SW 1271 (cell line): ENCODE measurements around the gene C1QTNF3.
A peak's percentile ranks its signal among the peaks of the same experiment; 100 is the strongest.

Source experiments
- DNase-seq, 2 experiments: peaks; one replicate each; lab custom pipeline; 2025; lab: John Stamatoyannopoulos, UW

C1QTNF3 gene

DNA sequence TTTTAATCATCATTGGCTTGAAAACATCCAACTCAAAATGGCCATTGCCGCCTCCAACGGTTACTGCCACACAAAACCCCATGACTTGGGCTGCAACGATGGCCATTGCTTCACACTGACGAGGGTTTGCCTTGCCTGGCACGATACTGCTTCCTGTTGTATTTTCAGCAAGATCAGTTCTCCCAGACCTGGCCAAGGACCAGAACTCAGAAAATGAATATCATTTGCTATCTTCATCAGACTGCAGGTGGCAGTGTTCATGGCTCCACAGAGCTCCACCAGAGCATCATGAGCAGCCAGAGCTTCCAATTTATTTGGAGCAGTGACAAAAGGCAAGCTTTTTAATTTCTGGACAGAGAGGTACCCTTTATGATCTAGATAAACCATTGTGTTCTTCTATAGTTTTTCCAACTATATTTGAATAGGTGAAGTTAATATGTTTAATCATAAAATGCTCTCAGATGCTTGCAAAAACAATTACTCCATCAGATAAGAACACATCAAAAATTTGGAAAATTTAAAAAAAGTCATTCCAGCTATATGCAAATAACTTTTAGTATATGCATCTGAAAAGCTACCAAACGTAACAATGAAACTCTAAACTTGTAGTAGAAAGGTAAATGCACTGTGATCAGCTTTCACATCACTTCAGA, 45.6 kb downstream of the C1QTNF3 start:
- DNase-seq, result peak in 1 of 2 experiments; percentile 64

DNA sequence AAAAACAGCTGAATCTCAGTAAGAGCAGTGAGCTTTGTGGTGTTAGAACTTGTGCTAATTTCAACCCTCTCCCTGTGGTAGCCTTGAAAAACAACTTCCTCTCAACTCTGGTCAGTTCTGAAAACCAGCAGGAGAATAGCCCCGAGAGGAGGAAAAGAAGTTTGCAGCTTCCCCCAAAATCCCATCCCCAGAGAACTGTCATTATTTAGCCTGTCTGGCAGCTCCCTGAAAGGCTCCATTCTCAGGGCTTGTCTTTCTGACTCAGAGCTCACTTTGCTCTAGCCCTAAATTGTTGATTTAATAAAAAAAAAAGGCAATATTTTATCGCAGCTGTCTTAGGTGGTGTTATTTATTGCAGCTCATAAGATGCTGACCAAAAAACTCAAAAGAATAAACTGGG, 47.1 kb downstream of the C1QTNF3 start:
- DNase-seq, result no peak

DNA sequence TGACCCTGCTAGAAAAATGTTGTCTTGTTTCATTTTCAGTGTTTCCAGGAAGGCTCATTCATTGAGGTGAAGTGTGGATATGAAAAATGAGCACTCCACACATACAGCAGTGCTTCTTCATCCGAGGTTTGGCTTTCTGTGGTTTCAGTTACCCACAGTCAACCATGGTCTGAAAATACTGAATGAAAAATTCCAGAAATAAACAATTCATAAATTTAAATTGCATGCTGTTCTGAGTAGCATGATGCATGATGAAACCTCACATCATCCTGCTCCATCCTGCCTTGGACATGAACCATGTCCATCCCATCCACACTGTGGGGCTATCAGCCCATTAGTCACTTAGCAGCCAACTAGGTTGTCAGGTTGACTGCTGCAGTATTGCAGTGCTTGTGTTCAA, 48.2 kb downstream of the C1QTNF3 start:
- DNase-seq, result no peak

DNA sequence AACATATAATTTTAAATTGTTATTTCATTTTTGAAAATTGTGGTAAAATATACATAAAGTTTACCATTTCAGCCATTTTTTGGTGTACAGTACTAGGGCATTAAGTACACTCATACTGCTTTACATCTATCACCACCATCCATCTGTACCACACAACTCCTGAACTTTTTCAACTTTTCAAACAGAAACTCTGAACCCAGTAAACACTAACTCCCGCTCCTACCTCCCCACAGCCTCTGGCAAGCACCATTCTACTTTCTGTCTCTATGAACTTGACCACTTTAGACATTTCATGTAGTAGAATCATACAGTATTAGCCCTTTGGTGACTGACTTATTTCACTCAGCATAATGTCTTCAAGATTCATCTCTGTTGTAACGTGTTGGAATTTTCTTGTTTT, 50.1 kb downstream of the C1QTNF3 start:
- no peak for DNase-seq

DNA sequence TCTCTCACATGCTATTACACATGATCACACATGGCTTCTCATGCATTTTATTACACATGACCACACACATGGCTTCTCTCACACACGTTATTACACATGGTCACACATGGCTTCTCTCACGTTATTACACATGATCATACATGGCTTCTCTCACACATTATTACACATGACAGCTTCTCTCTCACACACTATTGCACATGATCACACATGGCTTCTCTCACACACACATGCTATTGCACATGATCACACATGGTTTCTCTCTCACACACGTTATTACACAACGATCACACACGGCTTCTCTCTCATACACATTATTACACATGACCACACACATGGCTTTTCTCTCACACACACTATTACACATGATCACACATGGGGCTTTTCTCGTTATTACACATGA, 57.6 kb downstream of the C1QTNF3 start:
- no peak for DNase-seq

DNA sequence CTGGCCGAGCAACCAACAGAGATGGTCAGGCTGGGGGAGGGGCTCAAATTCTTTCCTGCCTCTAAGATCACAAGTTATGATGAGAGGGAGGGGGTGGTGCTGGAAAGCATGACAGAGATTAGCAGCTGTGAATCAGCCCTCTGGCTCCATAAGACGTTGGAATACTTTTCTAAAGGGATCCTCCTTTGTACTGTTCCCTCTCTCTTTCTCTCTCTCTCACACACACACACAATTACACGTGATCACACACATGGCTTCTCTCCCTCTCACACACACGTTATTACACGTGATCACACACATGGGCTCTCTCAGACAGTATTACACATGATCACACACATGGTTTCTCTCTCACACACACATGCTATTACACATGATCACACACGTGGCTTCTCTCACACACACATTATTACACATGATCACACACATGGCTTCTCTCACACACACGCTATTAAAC, 58.3 kb downstream of the C1QTNF3 start, which contains the start of gene SLC45A2:
SLC45A2 (minus strand) TSS at position 23 of the 454 bp plus-strand sequence. CDS start 110 bp downstream, outside the sequence.
- DNase-seq, result no peak

DNA sequence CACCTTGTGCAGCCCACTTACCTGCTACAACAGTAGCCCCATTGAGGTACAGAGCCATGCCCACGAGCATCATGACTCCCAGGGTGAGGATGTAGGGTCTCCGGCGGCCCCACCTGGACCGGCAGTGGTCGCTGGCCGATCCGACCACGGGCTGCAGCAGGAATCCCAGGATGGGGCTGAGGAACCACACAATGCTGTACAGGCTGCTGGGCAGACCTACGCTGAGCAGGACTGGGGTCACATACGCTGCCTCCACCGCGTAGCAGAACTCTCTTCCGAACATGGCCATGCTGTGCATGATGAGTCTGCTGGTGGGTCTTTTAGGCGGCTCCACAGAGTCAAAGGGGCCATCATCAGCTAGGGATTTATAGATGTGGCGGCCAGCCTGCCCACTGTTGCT, 58.8 kb downstream of the C1QTNF3 start:
- no peak for DNase-seq

DNA sequence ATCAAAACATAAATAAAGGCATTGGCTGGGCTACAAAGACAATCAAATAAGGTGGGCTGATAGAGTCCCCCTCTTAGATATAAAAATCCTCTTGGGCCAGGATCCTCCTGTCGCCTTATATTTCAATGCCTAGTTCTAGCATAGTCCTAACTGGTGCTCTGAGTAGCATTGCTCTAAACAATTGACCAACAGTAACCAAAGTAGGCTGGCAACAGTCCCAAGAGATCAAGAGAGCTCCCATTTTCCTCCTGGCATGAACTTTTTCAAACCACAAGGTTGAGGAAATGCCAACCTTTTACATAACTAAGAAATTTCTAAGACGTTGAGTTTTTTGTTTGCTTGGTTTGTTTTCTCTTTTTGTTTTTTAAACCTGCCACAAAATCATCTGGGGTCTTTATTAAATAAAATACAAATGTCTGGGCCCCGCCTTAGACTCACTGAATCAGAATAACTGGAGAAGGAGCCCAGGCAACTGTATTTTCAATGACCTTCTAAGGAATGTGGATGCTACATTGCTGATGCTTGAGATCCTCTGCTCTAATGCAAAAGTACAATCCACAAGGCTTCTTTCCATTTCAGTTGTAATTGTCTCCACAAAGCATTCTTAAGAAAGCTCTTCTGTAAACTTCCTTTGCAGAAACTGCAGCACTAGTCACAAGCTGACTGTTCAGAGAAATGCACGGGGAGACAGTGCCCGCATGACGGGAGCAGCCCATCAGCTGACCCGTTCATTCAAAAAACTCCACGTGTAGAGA, 61.4 kb downstream of the C1QTNF3 start:
- DNase-seq, result no peak

DNA sequence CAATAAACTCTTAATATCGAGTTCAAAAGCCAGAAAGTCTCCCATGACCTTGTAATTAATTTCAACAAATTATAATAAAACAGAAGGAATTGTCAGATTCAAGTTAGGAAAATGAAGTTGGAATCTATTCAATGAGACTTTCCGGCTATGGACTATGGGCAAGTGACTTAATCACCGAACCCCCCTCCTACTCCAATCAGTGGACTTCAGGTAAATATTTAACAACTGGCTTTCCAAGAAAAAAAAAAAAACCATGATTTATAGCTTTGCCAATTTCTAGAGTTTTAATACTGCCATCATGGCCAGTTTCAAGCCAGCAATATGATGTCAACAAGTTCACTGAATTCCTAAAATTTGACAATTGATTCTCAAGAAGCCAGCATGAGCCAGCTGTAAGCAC, 63.0 kb downstream of the C1QTNF3 start:
- DNase-seq, result no peak

DNA sequence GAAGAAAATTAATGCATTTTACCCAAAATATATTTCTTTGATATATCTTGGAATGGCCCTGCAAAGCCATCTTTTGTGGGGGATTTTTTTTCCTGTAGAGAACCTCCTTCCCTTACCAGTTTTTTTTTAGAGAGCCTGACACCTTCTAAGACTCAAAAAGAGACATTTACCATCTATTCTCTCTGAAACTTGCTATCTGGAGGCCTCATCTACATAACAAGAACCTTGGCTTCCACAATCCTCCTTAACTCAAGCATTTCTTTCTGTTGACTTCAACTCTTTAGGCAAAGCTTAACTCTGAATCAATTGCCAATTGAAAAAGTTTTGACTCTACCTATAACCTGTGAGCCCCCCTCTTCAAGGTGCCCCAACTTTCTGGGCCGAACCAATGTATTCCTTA, 64.7 kb downstream of the C1QTNF3 start:
- no peak for DNase-seq

DNA sequence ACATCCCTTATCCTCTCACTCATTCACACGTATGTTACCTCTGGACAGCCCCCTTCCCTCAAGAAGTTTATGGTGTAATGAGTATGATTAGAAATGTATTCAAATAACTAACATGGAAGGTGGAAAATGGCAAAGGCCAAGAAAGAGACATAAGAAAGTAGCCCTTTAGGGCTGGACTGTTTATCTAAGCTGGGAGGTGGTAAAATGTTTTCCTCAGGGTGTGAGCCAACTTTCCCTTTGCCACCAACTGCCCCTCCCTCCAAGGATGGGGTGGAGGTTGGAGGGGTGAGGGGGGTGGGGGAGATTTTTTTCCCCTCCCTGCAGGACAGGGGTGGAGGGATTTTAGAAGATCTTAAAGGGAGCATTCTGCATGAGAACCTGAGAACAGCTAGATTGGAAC, 66.7 kb downstream of the C1QTNF3 start:
- no peak for DNase-seq

DNA sequence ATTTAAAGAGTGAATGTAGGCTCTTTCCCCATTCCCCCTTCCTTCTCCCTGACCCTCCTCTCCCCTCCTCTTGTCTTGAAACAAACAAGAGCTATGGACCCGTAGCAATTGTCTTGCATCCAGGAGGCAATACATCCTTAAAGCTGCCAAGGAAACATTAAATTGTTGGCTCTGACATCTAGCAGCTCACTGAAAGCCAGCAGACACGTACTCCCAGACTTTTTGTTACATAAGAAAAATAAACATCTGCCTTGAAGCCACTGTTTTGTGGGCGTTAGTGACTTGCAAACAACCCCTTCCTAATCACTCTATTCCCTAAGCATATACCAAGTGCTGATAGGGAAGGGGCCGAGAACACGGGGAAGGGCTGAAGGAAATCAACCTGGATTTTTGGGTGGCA, 67.2 kb downstream of the C1QTNF3 start:
- no peak for DNase-seq

DNA sequence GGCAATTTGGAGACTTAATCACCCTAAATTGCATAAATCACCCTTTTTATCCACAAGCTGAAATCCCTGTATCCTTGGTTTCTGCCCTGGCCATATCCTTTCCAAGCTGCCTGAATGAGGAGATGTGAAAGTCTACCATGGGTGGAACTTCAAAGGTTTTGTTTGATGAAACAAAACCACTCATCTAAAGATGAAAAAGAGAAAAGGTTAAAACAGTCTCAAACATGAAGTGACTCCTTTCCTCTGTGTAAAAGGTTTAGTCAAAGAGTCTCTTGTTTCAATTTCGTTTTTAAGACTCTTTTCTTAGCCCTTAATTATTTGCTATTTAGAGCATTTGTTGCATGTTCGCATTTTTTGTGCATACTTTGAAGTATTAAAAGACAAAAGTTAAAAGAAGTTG, 69.7 kb downstream of the C1QTNF3 start:
- DNase-seq, result no peak

DNA sequence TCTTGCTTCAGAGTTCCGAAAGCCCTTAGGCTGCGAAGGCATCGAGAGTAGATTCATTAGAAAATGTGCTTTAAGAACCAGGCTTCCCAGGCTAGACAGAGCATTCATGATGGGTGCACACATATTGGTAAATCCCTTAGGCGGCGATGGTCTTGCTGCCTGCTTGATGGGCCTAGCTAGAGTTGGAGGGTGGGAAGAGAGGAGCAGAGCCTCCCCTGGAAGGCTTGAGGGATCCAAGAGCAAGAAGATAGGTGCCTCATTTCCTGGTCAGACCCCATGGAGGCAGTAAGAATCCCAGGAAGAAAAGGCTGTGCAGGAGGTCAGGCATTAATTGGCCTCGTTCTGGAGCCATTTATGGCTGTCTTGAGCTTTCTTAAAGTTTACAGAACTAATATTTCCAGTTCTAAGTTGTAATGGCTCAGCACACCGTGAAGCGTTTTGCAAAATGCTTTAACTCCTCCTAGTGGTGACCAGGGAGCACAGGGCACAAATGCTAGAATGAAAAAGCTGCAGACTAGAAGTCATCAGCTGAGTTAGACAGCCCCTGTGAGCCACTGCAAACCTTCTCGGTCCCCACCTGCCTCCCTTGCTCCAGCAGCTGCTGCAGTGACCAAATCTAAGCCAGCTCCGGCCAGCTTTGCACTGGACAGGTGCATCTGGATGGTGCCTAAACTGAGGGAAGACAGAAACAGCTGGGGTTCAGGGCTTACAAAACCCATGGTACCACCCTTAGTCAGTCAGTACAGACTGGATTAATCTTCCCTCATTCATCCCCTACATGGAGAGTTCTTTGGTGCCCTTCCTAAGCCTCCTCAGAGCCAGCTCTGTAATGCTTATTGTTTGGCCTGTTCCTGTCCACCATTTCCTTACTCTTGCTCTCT, 73.2 kb downstream of the C1QTNF3 start:
- peak in 1 of 2 experiments; percentile 24 for DNase-seq

DNA sequence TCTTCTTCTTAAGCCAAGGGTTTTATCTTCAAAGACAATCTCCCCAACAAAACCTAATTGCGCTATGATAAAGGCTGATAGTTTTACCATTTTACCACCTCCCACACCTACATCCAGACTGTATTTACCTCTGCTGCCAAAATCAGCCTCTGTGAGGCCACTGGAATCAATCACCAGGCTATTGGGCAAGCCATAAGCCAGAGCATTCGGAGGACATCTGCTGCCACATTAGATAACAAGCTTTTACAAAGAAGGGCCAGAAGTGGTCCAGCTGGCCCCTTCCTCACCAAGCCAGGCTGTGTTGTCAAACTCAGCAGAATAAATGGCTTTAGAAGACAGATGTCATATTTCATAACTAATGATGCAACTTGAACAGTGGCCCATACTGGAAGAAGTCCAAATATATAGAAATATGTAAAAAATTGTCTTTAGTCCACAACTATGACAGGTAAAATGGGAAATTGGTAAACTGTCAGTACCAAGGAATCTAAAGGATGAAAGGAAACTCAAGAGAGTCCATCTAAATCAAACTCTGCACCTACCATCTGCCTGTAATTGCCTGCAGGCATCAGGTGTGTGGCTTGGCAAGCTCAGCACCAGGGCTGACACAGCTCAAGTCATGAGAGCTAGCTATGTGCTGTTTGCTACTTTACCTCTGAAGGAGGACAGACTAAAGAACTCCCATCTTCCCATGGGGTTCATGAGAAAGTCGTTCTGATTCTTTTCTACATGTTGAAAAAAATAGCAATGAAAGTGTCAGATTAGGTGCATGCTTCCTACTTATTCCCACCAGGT, 74.6 kb downstream of the C1QTNF3 start:
- DNase-seq, result no peak
